HG03439 (cell line): Measurements from ENCODE around the gene RING1.

Experiments used
- ATAC-seq: cut with Tn5 transposase; IDR thresholded peaks from one replicate; pipeline ENCODE4 v1.9.1; 2021; ENCODE audit warnings: mild to moderate bottlenecking, moderate library complexity; ENCODE audit not compliant: unreplicated experiment

RING1 gene

DNA sequence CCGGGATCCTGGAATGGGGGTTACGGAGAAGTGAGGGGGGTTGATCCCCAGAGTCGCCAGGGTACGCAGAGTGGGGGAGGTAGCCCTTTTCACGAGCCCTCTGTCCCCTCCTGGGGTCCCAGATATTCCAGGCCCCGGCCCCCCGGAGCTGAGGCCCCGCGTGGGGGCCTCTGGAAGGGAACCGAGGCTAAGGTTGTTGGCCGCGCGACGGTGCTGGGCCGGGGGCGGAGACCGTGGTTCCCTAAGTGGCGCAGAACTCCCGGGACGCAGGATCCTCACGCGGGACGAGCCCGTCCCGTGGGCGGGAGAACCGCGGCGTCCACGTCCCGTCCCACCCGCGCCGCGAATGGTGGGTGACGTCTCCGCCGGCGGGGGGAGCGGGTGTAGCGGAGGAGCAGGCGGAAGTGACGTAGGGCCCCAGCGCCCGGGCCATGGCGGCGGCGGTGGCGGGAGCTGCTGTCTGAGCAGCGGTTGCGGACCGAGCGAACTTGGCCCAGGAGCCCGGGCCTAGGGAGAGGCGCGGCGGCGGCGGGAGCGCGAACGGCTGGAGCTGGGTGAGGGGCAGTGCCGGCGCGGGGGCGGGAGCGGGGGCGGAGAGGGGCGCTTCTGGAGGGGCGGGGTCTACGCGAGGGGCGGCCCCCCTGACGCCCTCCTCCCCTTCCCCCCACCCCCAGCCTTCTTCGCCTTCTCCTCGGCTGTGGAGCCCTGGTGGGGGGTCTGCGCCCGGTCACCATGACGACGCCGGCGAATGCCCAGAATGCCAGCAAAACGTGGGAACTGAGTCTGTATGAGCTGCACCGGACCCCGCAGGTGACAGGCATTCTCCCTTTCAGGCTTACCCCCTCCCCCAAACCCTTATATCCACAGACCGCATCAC, at the start of gene RING1:
TSS of gene RING1 (plus strand) at position 410 of the 877 bp plus-strand sequence. CDS start at position 733, 323 bp downstream.
- no peak for ATAC-seq

DNA sequence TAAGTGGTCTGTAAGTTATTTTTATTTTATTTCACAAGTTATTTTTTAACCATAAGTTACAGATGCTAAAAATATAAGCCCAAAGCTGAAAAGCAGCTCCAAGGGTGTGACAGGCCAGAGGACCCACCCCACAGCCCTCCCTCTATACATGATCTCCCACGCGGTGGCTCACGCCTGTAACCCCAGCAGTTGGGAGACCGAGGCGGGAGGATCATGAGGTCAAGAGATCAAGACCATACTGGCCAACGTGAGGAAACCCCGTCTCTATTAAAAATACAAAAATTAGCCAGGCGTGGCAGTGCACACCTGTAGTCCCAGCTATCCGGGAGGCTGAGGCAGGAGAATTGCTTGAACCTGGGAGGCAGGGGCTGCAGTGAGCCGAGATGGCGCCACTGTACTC, 48.2 kb upstream of the RING1 start:
- ATAC-seq = no peak

GRCh38 chr6:33160728-33161344, 47.5 kb upstream of the RING1 start:
- ATAC-seq = no peak

DNA sequence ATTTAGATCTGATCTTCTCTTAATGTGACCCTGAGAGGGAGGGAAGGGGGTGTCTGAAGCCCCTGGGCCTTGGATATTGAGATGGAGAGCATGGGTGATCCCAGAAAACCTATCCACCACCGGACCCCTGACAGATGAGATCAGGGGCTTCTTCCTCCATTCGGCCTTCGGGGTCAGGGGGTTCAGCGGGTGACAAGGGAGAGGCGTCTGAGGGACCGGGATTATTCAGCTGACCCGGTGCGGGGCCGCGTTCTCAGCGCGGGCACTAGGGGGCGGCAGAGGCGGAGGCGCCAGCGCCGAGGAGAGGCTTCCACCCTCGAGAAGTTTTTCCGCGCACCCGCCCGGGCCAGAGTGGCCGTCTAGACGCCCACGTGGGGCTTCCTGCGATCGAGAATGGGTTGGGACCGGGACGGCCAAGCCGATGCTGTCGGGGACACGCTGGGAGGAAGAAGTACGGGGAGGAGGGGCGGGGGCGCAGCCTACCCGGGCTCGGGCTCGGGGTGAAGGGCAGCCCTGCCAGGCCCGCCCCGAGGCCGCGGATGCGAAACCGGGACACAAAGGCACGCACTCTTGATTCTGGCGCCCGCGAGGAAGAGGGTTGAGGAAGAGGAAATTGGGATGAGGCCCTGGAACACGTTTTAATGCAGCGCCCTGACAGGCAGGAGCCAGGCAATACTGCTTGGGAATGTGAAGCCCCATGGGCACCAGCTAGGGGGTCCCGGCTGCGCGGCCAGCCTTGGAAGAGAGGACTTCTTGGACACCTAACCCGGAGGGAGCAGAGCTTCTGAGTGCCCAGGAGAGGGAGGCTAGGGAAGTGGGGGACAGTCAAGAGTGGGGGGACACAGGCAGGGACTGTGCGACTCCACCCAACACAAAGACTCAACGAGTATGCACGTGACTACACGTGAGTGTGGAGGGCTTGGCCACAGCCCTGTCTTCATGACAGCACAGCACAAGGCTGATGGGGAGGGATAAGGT, 46.7 kb upstream of the RING1 start:
- ATAC-seq = peak; percentile 85

DNA sequence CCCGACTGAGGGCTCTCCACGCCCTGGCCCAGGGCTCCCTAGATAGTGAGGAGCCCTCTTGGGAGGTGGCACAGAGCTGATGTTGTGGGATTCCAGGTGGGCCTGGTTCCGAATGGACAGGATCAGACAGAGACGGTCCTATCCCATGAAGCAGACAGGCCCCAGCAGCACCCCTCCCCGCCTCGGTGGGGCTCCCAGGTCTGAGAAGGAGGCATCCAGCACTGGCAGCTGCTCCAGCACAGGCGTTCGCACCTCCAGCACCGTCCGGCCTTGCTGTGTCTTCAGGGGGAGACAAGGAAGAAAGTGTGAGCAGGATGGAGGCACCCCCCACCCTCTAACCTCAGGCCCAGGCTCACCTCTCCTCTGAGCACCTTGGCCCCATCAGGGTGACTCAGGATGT, 44.8 kb upstream of the RING1 start:
- ATAC-seq = no peak

- no peak for ATAC-seq
Observed at GRCh38 chr6:33164176-33164575, 44.1 kb upstream of the RING1 start.

DNA sequence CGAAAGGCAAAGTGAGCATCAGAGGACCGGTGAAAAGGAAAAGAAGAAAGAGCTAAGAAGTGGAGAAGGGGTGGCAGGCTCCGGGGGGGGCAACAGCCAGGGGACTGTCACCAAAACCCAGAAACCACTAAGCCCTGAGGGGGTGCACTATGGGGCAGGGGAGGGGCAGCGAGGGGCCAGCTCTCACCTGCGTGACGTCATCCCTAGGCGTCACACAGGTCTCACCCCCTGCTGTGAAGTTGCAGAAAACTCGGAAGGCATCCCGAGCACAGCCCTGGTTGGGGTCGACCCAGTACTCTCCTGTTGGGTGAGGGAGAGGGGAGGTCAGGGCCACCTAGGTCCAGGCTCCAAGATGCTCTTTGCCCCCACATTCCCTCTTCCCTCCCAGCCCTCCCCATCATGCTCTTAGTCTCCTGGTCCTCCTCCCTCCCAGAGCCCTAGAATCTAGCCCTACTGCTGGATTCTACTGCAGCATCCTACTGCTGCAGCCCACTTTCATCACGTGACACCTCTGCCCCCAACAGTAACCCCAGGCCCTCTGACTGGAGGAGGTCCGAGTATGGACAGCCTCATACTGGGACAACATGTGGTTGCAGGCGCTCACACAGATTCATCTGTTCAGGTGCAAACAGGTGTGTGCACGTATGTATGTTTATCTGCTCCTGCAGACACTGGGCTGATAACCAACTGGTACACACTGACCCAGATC, 43.5 kb upstream of the RING1 start:
- no peak for ATAC-seq

DNA sequence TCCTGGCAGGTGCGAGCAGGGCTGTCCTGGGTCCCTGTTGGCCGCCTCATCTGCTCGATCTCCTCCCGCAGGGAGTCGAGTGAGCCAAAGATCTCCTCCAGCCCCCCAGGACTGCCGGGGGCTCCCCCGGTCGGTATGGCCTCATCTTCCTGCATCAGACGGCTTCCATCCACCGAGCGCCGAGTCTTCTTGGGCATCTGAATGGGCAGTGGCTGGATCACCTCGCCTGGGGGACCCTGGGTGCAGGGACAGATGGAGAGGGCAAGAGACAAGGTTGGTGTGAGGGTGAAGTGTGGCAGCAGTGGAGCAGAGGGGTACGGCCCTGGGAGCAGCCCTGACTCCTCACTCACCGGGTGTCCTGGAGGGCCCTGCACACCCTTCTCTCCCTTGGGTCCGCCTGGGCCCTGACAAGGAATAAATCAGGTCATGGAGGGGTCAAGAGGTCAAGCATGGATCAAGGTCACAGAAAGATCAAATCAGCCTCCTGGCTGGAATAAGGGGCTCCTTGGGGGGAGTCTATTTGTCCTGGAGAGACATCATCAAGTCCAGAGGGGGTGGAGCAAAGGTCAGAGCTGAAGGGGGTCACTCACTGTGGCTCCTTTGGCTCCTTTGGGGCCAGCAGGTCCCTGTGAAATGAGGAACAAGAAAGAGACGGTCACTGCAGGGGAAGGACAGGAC, 42.6 kb upstream of the RING1 start:
- ATAC-seq = no peak

GRCh38 chr6:33166363-33166762, 41.9 kb upstream of the RING1 start:
- ATAC-seq = no peak

DNA sequence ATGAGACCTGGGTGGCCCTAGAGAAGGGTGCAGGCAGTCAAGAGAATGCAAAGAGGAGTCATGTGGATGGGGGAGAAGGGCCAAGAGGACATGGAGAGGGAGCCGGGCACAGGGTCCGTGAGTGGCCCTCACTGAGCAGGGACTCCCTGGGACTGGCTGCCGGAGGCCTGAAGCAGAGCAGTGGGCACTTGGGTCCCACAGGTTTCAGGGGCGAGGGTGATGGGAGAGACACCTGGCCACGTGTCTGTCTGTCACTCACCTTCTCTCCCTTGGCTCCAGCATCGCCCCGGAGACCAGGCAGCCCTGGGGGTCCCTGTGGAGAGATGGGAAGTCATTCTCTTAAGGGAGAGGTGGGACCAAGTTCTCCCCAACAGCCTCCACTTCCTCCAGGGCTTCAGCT, 41.5 kb upstream of the RING1 start:
- ATAC-seq = no peak

DNA sequence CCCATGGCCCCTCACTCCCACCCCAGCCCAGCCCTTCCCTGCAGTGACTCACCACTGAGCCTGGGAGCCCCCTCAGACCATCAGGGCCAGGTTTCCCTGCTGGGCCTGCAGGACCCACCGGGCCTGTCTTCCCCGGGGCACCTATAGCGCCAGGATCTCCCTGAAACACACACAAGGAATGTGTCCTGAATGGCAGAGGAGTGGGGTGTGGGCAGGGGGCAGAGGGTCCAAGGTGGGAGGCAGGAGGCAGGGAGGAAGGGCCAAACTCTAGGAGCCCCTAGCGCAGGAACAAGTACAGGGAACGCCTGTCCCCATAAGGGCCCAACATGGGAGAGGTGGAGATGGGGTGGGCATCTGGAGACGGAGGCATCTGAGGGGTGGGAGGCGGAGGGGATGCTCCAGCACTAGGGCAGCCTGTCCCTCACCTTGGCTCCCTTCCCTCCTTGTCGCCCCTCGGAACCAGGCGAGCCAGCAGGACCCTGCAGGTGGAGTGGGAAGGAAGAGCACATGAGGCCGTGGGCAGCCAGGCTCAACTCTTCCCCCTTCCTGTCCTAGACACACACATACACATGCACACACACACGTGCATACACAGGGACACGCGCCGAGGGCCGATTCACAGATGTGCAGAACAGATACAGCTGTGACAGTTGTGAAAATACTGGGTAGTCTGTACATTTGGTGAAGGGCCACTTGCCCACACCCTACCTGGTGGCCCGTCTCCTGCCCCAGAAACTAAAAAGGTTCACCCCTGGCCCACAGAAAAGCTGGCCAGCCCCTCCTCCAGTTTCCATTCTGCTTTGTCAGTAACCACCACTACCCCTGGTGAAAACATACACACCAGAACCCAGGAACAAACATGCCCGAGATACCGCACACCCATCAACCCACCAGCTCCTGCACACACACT, 40.7 kb upstream of the RING1 start:
- ATAC-seq = no peak

GRCh38 chr6:33168284-33168601, 40.1 kb upstream of the RING1 start:
- no peak for ATAC-seq

DNA sequence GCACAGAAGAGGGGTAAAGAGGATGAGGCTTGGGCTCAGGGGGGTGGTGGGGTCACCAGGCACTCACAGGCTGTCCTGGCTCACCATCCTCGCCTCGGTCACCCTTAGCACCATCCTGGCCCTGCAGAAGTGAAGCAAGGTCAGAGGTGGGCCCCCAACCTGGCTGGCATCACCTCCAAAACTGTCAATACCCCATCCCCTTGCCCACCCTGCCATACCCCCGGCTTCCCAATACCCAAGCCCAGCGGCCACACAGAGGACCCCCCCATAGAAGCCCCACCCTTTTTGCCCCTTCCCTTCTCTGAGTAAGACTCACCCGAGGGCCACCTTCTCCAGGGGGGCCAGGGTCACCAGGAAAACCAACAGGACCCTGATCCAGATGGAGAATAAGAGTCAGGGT, 39.7 kb upstream of the RING1 start:
- ATAC-seq = no peak

GRCh38 chr6:33169291-33170175, 38.8 kb upstream of the RING1 start:
- ATAC-seq = no peak

DNA sequence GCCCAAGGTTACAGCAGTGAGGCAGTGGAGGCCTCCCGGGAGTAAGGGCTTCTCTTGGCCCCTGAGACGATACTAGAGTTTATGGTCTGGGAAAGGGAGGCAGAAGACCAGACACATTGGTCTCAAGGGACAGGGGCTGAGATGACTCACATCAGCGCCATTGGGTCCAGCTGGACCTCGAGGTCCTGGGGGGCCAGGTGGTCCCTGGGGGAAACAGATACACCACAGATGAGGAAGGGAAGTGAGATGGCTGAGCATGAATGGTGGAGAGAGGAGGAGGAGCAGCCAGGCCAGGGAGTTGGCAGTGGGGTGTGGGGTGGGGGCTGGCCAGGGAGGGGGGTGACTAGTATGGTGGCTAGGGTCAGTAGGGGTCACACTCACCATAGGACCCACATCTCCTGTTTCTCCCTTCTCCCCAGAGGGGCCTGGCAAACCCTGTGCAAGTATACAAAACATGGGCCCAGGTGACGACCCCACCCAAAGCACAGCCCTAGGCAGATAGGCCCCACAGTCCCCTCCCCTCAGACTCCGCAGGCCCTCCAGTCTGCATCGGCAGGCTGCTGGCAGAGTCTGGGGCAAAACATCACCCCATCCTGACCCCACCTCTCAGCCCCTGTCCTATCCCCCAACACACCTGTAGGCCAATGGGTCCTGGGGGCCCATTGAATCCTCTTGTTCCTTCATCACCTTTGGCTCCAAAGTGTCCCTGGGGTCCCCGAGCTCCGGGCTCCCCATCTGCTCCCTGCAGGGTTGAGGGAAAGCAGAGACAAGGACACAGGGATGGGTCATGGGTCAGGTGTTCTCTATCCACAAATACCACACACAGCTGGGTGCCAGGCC, 37.9 kb upstream of the RING1 start:
- no peak for ATAC-seq

DNA sequence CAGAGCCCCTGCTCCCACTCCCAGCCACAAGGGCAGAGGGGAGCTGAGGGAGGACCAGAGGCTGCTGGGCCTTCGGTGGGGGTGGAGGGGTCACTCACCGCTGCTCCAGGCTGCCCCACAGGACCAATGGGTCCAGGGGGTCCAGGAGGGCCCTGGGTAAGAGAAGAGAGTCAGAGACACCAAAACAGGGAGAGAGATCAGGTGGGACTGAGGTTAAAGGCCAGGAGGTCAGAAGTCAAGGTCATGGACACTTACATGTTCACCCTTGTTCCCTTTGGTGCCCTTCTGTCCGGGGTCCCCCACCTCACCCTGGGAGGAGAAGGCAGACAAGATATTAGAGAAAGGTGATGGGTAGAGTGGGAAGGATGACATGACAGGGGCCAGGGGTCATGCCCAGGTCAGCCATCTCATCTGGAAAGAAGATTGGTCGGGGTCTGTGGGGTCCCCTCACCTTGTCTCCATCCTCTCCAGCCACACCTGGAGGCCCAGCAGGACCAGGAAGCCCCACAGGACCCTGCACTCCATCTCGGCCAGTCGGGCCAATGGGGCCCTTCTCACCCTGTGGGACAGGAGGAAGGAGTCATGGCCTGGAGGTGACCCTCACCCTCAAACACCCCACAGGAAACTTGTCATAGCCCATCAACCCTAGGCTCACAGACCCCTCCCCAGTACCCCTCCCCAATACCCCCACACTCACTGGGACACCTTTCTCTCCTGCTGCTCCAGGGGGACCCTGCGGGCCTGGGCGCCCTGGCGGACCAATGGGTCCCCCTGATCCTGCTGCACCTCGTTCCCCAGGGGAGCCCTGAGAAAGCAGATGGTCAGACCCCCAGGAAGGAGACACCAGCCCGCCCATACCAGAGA, 37.1 kb upstream of the RING1 start:
- ATAC-seq = no peak
